ENCODE results near the gene KRTAP21-3.

DNA sequence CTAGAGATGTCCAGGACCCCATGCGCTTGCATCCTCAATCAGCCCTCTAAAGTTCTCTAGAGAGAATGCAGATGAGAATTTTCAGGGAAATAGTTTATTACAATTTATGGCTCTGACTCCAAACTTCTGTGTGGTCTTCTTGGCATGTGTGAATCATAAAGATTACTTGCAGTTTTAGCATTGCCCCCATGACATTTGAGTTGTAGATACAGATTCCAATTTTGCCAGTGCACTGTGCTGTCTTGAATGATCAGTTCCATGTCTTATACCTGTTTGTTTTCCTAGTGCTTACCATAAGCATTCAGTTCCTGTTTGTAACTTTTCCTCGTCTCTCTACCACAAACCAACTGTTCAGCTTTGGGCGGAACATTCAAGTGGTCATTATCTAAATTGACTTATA lies 4.8 kb downstream of the KRTAP21-3 start:
- TF ChIP-seq POLR2A (IDR thresholded peaks at IDR 0.05), result no peak
- TF ChIP-seq, protein P1, sequence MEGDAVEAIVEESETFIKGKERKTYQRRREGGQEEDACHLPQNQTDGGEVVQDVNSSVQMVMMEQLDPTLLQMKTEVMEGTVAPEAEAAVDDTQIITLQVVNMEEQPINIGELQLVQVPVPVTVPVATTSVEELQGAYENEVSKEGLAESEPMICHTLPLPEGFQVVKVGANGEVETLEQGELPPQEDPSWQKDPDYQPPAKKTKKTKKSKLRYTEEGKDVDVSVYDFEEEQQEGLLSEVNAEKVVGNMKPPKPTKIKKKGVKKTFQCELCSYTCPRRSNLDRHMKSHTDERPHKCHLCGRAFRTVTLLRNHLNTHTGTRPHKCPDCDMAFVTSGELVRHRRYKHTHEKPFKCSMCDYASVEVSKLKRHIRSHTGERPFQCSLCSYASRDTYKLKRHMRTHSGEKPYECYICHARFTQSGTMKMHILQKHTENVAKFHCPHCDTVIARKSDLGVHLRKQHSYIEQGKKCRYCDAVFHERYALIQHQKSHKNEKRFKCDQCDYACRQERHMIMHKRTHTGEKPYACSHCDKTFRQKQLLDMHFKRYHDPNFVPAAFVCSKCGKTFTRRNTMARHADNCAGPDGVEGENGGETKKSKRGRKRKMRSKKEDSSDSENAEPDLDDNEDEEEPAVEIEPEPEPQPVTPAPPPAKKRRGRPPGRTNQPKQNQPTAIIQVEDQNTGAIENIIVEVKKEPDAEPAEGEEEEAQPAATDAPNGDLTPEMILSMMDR (IDR thresholded peaks at IDR 0.05), result no peak

All from adrenal gland (tissue), 5 donors.